RPMI7951 (cell line): ENCODE results near the gene EPB41L3. TPM values are rescaled to one million over a fixed set of nuclear protein-coding genes. Genes with fewer than 3 reads are reported as not detected.

Experiments used
- DNase-seq: peaks from one replicate; pipeline ENCODE4 v3.0.0-alpha.2; 2012; ENCODE audit warnings: low read depth
- total RNA-seq: library from RNA; depleted of rRNA; stranded (reverse); fragments of >200 nt; shearing (Covaris generic); gene quantifications from 2 replicates; pipeline ENCODE4 v1.2.3, GENCODE V29; 2014; rRNA removed

The EPB41L3 gene
- total RNA-seq, 1 experiment from 2014 or later: 5.8 TPM

GRCh38 chr18:5415031-5415430, 128.8 kb downstream of the EPB41L3 start:
- DNase-seq: no peak

- no peak for DNase-seq
Observed at GRCh38 chr18:5414546-5414945, 129.3 kb downstream of the EPB41L3 start.

GRCh38 chr18:5413447-5413846, 130.3 kb downstream of the EPB41L3 start:
- DNase-seq: no peak

- no peak for DNase-seq
Observed at GRCh38 chr18:5410582-5410981, 133.2 kb downstream of the EPB41L3 start.

GRCh38 chr18:5398269-5398668, 145.5 kb downstream of the EPB41L3 start:
- no peak for DNase-seq

- no peak for DNase-seq
Observed at GRCh38 chr18:5397102-5397501, 146.7 kb downstream of the EPB41L3 start.

- DNase-seq: no peak
Observed at GRCh38 chr18:5395860-5396448, 147.8 kb downstream of the EPB41L3 start.

DNA sequence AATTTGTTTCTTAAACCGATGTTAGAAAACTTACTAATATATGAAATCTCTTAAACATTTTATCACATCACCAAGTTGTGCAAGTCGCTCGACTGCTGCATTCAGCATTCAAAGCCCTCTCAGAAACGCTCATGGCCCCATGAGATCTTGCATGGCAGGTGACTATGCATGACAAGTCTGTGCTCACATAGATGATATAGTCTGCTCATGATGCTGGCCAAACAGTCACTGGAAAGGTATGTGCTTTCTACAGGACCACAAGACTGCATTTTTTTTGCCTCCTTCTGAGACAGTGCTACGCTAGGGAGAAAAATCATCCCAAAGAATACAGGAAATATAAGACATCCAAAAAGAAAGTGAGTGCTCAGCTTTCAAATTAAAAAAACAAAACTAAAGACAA, 150.0 kb downstream of the EPB41L3 start:
- no peak for DNase-seq

- DNase-seq: no peak
Observed at GRCh38 chr18:5391409-5391808, 152.4 kb downstream of the EPB41L3 start.

DNA sequence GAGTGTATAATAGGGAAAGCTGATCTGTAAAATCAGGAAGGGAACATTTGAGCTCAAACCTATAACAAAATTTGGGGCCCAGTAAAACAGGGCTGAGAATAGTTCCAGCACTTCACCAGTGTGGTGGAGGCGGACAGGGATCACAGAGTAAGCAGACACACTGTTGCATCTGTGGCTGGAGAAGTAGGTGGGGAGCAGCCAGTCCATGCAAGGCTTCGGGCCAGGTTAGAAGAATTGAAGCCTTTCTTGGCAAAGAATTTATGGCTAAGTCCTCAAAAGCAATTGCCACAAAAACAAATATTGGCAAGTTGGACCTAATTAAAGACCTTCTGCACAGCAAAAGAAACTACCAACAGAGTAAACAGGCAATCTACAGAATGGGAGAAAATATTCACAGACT, 154.4 kb downstream of the EPB41L3 start:
- DNase-seq: no peak

- DNase-seq: no peak
Observed at GRCh38 chr18:5388896-5389295, 154.9 kb downstream of the EPB41L3 start.

DNA sequence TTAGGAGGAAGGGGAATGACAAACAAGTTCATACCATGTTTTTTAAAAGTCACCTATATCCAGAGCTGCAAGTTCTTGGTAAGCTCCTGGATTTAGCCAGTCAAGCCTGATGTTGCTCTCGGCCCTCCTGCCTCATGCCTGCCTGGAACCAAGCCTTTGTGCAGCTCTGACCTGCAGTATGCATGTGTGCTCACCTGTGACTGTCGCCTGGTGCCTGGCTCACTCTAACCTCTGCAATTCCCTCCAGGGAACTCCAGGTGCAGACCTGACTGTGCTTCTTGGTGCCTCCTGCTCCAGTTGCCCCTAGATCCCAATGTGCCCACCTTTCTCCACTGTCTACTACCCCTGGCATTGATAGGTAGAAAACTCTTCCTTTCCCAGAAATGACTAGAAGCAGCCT, 163.2 kb downstream of the EPB41L3 start:
- no peak for DNase-seq

DNA sequence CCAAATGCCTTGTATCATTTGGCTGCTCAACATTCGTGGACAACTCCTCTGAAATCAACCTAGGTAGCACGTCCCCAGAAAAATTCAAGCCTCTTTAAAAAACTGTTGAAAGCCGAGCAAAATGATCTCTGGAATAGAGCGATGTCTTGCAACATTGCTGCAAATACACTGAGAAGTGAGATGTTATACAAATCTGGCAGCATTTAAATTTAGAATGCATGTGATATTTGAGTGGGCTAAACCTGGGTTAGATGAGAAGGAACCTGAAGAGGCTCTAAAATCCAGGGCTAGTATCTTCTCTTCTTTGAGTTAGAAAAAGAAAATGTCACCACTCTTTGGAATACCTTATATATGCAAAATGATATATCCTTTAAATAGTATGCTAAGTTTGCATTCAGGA, 166.8 kb downstream of the EPB41L3 start:
- no peak for DNase-seq

- DNase-seq: no peak
Observed at GRCh38 chr18:5370332-5370731, 173.5 kb downstream of the EPB41L3 start.

DNA sequence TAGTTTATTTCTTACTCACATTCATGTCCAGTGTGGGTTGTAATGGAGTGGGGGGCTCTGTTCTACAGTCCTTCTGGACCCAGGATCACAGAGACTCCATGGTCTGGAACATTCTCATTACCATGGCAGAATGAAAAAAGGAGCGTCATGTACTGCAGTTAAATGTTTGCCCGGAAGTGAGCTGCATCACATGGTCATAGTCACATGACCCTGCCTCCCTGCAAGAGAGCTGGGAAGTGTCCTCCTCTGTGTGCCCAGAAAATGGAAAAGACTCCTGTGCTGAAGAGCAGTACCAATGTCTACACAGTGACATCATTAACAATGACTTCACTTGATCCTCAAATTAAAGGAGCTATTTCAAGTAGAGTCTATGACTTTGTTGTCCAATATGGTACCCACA, 174.3 kb downstream of the EPB41L3 start:
- no peak for DNase-seq

DNA sequence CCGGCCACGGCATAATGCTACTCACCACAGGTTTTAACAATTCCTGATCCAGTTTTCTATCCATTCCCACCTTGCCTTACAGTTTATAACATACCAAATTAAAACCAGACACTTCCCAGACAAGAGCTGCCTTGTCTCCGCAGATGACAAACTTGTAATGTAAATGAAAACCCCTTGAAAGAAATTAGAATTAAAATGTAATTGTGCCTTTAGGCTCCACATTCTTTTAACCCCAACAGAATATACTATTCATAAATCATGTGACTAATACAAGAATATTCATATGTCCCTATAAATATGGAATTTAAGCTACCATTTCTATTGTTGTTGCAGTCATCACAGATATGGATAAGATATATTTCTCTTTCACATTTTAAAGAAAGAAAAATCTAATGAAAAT, 178.4 kb downstream of the EPB41L3 start:
- no peak for DNase-seq

GRCh38 chr18:5350636-5351035, 193.2 kb downstream of the EPB41L3 start:
- DNase-seq: no peak

Other genes with a start within 250 kb of the EPB41L3 start
- gene ZBTB14, start 248.3 kb downstream of the EPB41L3 start, total RNA-seq: 9.7 and 12.4 TPM in 2 replicates